HG03439 (cell line): ENCODE data around the gene PCSK4.

ENCODE experiments used
- ATAC-seq: cut with Tn5 transposase; IDR thresholded peaks from one replicate; pipeline ENCODE4 v1.9.1; 2021; ENCODE audit warnings: mild to moderate bottlenecking, moderate library complexity; ENCODE audit not compliant: unreplicated experiment

Gene PCSK4

DNA sequence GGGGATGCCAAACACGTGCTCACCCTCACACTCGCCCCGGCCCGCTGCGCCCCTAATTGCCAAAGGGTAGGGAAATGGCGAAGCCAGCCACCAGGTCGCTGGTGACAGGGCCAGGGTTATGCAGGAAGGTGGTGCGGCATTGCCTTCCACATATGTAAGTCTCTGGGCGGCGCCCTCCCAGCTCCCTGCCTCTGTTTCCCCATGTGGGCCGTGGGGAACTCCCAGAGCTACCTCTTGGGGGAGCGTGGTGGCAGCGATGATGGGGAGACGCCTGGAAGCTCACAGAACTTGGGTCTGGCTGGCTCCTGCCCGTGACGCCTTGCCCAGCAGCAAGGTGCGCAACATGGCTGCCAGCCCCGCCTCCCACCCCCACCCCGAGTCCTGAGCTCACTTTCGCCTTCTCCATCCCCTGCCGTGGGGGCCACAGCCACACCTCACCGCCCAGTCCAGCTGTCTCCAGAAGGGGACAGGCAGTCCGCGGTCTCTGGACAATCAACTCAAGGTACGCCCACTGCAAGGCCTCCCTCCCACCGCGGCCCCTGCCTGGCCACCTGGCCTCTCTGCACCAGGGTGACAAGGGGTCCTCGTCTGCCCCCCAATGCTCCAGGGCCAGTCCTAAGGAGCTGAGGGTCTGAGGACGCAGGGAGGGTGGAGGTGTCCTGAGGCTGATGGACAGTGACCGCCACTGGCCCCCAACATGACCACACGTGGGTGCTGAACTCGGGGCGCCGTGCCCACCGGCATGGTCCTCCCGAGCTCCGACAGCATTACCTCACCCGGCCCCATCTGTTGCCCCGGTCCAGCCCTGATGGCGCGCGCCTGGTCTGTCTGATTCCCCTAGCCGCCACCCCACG lies 17.7 kb downstream of the PCSK4 start:
- ATAC-seq: no peak

DNA sequence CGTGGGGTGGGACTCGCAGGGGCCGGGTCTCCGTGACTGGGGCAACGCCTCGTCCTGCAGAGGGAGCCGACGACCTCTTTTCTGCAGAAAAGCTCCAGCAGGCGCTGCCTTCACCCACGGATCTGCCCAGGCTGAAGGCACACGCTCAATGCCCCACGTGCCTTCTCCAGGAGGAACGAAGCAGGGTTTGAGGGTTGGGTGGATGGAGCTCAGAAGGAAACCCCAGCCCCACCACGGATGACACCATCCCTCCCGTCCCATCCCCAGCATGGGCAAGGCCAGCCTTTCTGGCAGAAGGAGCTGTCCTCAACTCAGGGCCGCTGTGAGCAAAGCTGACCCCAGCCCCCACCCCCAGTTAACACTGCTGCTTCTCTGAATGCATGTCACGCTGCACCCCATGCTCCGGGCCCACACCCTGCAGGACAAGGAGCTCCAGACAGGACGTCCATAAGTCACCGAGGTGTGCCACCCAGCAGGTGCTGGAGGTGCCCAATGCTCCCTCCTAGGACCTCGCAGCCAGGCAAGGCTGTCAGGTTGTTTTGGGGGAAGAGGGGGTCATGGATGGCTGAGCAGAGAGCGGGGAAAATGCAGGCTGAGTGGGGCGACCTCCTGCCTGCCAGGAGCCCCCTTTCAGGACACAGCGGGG lies 18.5 kb downstream of the PCSK4 start:
- no peak for ATAC-seq

DNA sequence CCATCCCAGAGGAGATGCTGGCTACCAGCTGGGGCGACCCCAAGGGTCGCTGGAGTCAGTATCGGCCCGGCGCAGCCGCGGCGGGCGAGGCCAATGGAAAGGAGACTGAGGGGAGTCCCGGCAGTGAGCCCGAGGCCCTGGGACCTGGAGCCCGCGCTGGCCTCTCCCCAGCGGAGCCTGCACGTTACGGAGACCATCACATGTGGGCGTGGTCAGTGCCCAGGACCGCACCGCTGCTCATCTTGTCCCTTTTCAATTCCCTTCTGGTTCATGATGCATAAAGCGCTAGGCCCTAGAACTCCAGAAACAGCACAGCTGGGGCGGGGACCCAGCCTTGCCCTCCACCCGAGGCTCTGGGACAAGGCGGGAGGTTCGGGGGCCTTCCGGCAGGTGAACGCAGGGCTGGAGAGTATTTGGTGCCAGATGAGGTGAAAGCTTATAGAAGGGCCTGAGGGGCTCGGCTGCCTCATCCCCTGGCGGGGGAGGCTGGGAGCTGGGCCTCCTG lies 19.1 kb downstream of the PCSK4 start:
- no peak for ATAC-seq

DNA sequence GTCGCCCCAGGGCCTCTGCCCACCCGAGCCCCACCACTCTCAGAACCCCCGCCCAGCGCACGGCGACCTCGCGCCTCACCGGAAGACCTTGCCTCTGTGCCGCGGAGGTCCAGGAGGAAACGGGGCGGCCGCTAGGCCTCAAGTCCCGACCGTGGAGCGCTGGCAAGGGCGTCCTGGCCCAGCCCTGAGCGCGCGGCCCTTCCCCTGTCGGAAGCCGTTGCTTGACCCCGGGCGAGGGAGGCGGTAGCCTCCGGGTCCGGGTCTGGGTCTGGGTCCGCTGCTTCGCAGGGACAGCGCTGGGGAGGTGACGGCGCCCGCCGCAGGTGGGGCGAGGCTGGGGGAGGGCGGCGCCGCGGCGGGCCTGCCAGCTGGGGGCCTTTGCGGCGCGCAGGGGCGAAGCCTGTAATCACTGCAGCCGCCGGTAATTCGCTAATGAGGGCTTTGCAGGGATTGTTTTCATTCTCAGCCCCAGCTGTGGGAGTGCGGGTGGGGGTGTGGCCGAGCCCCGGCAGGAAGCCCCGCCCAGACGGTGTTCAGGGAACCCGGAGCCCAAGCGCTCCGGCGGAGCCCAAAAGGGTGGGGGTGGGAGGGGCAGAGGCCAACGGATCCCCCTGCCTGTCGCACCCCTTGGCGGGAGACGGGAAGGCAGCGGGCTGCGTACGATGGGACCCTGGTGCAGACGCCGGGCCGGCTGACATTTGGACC lies 19.7 kb downstream of the PCSK4 start:
- ATAC-seq: no peak

DNA sequence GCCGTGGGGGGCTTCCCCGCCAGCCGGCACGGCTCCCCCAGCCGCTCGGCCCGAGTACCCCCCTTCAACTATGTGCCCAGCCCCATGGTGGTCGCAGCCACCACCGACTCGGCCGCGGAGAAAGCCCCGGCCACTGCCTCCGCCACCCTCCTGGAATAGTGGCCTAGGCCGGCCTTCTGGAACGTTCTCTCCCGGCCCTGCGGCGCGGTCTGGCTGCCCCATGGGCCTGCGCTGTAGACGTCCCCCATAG lies 20.2 kb downstream of the PCSK4 start:
- no peak for ATAC-seq

DNA sequence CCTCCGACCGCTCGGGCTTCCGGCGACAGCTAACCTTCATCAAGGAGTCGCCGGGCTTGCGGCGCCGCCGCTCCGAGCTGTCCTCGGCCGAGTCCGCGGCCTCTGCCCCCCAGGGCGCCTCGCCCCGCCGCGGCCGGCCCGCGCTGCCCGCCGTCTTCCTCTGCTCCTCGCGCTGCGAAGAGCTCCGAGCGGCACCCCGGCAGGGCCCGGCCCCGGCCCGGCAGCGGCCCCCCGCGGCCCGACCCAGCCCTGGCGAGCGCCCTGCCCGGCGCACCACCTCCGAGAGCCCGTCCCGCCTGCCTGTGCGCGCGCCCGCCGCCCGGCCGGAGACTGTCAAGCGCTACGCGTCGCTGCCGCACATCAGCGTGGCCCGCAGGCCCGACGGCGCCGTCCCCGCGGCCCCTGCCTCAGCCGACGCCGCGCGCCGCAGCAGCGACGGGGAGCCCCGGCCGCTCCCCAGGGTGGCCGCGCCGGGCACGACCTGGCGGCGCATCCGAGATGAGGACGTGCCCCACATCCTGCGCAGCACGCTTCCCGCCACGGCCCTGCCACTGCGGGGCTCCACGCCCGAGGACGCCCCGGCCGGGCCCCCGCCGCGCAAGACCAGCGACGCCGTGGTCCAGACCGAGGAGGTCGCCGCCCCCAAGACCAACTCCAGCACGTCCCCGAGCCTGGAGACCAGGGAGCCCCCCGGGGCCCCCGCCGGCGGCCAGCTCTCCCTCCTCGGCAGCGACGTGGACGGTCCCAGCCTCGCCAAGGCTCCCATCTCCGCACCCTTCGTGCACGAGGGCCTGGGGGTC lies 20.7 kb downstream of the PCSK4 start:
- ATAC-seq: no peak

DNA sequence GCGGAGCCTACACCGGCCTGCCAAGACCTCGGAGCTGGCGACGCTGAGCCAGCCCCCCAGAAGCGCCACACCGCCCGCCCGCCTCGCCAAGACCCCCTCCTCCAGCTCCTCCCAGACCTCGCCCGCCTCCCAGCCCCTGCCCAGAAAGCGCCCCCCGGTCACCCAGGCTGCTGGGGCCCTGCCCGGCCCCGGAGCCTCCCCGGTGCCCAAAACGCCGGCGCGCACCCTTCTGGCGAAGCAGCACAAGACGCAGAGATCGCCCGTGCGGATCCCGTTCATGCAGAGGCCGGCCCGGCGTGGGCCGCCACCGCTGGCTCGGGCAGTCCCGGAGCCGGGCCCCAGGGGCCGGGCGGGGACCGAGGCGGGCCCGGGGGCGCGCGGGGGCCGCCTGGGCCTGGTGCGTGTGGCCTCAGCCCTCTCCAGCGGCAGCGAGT lies 21.3 kb downstream of the PCSK4 start:
- ATAC-seq: no peak

DNA sequence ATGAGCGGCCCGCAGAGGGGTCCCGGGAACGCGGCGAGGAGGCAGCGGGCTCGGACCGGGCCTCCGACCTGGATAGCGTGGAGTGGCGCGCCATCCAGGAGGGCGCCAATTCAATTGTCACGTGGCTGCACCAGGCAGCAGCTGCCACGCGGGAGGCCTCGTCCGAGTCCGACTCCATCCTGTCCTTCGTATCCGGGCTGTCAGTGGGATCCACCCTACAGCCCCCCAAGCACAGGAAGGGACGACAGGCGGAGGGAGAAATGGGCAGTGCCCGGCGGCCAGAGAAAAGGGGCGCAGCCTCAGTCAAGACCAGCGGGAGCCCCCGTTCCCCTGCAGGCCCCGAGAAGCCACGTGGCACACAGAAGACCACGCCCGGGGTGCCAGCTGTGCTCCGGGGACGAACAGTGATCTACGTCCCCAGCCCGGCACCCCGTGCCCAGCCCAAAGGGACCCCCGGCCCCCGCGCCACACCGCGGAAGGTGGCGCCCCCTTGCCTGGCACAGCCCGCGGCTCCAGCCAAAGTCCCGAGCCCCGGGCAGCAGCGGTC lies 21.8 kb downstream of the PCSK4 start:
- ATAC-seq: no peak

DNA sequence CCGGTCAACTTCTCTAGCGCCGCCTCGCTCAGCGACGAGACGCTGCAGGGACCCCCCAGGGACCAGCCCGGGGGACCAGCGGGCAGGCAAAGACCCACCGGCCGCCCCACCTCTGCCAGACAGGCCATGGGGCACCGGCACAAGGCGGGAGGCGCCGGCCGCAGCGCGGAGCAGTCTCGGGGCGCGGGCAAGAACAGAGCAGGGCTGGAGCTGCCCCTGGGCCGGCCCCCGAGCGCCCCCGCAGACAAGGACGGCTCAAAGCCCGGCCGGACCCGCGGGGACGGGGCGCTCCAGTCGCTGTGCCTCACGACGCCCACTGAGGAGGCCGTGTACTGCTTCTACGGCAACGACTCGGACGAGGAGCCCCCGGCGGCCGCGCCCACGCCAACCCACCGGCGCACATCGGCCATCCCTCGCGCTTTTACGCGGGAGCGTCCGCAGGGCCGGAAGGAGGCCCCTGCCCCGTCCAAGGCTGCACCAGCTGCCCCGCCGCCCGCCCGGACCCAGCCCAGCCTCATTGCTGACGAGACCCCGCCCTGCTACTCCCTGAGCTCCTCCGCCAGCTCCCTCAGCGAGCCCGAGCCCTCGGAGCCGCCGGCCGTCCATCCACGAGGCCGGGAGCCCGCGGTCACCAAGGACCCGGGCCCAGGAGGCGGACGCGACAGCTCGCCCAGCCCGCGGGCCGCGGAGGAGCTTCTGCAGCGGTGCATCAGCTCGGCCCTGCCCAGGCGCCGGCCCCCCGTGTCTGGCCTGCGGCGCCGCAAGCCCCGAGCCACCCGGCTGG lies 22.5 kb downstream of the PCSK4 start:
- ATAC-seq: no peak

DNA sequence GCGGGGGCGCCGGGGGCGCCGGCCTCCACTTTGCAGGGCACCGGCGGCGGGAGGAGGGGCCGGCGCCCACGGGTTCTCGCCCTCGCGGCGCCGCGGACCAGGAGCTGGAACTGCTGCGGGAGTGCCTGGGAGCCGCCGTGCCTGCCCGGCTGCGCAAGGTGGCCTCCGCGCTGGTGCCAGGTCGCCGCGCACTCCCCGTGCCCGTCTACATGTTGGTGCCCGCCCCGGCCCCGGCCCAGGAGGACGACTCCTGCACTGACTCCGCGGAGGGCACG lies 23.0 kb downstream of the PCSK4 start:
- ATAC-seq: no peak

DNA sequence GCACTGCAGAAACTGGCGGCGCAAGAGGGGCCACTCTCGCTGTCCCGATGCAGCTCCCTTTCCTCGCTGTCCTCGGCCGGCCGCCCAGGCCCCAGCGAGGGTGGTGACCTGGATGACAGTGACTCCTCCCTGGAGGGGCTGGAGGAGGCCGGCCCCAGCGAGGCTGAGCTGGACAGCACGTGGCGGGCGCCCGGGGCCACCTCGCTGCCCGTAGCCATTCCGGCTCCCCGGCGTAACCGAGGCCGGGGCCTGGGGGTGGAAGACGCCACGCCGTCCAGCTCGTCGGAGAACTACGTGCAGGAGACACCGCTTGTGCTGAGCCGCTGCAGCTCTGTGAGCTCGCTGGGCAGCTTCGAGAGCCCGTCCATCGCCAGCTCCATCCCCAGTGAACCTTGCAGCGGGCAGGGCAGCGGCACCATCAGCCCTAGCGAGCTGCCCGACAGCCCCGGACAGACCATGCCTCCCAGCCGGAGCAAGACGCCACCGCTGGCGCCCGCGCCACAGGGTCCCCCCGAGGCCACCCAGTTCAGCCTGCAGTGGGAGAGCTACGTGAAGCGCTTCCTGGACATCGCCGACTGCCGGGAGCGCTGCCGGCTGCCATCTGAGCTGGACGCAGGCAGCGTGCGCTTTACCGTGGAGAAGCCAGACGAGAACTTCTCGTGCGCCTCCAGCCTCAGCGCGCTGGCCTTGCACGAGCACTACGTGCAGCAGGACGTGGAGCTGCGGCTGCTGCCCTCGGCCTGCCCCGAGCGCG lies 23.5 kb downstream of the PCSK4 start:
- ATAC-seq: no peak

DNA sequence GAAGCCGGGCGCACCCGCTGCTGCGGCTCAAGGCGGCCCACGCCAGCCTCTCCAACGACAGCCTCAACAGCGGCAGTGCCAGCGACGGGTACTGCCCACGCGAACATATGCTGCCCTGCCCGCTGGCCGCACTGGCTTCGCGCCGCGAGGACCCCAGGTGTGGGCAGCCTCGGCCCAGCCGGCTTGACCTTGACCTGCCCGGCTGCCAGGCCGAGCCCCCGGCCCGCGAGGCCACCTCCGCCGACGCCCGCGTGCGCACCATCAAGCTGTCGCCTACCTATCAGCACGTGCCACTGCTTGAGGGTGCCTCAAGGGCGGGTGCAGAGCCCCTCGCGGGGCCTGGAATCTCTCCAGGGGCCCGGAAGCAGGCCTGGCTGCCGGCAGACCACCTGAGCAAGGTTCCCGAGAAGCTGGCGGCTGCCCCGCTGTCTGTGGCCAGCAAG lies 24.1 kb downstream of the PCSK4 start:
- no peak for ATAC-seq

DNA sequence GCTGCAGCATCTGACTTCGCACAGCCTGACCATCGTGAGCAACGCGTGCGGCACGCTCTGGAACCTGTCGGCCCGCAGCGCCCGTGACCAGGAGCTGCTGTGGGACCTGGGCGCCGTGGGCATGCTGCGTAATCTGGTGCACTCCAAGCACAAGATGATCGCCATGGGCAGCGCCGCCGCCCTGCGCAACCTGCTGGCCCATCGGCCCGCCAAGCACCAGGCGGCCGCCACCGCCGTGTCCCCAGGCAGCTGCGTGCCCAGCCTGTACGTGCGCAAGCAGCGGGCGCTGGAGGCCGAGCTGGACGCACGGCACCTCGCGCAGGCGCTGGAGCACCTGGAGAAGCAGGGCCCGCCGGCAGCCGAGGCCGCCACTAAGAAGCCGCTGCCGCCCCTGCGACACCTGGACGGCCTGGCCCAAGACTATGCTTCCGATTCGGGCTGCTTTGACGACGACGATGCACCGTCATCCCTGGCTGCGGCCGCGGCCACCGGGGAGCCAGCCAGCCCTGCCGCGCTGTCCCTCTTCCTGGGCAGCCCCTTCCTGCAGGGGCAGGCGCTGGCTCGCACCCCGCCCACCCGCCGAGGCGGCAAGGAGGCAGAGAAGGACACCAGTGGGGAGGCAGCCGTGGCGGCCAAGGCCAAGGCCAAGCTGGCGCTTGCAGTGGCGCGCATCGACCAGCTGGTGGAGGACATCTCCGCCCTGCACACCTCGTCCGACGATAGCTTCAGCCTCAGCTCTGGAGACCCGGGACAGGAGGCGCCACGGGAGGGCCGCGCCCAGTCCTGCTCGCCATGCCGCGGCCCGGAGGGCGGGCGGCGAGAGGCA lies 24.7 kb downstream of the PCSK4 start:
- ATAC-seq: no peak

DNA sequence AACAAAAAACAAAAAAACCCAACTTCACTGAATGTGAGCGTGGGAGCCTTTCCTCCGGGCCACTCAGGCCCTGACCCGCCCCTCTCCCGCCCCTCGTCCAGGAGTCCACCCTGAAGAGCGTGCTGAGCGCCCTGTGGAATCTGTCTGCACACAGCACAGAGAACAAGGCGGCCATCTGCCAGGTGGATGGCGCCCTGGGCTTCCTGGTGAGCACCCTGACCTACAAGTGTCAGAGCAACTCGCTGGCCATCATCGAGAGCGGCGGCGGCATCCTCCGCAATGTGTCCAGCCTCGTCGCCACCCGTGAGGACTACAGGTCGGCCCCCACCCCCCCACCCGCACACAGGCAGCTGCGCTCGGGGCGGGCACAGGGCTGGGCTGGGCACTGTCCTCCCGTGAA lies 28.3 kb downstream of the PCSK4 start:
- no peak for ATAC-seq

DNA sequence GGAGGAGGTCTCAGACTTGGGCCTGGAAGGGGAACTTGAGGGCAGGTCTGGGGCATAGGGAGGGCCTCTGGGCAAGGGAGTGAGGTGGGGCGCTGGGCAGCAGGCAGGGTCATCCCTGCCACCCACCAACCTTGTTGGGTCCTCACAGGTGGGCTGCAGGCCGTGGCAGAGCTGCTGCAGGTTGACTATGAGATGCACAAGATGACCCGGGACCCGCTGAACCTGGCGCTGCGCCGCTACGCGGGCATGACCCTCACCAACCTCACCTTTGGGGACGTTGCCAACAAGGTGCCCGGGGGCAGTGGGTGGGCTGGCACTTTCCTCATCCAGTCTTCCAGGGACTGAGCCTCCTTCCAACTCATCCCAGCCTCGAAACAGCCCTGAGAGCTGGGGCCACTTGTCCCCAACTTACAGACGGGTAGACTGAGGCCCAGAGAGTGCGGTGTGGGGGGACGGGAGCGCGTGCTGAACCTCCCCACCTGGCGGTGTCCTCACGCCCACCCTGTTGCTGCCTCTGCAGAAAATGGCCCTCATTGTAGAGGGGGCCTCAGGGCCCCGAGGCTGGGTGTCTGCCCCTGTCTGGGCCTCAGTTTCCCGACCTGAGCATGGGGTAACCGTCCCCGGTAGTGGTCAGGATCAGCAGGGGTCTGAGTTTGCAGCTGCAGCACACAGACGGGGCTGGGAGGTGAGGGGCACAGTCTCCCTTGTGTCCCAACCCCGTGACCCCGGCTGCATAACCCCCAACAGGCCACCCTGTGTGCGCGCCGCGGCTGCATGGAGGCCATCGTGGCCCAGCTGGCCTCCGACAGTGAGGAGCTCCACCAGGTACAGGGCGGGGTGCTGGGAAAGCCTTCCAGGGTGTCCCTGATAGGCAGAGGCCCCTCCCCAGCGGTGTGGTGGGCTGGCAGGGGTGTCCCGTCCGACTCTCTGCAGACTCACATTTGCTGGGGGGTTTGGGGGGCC lies 29.8 kb downstream of the PCSK4 start:
- ATAC-seq: no peak

DNA sequence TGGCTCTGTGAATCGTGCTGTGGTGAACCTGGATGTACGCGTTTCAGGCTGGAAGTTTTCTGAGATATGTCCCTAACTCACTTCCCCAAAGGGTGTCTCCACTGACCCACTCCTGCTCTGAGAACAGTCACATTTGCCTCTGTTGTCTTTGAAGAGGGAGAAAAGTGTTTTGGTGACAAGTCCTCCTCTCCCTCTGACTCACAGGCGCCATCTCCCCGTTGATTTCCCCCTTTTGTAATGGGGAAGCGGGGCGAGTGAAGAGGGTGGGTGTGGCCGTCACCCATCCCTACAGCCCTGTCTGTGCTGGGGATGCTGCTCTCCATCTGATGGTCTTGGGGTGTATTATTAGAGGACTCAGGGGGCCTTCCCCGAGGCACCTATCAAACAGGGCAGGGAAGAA lies 30.7 kb downstream of the PCSK4 start:
- ATAC-seq: no peak

DNA sequence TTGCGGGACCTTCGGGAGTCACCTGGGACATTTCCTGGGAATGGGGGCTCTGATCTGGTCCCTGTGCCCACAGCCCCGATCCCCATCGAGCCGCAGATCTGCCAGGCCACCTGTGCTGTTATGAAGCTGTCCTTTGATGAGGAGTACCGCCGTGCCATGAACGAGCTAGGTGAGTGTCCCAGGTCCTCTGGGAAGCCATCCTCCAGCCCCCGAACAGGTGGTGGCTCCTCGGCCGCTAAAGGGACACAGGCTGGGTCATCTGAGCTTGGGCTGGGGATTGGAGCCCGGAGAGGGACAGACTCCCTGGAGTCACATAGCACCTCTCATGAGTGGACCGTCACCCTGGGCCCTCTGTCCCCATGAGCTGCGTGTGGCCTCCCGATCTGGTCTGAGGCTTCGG lies 32.3 kb downstream of the PCSK4 start:
- no peak for ATAC-seq
